ENCODE results near the gene ARMH1.
A peak's percentile ranks its signal among the peaks of the same experiment; 100 is the strongest.
"Not testable (repeated sequence)": the region's sequence is repeated elsewhere in the genome, so short reads cannot be mapped to it uniquely, and the experiment has no call there.

ARMH1 gene

GRCh38 chr1:44720281-44720680, 45.8 kb downstream of the ARMH1 start:
- no peaks in the 10 kb centered on the region for H3K36me3 ChIP-seq (replicated peaks)
- no peaks in the 10 kb centered on the region for H3K9me3 ChIP-seq
- H3K4me1 ChIP-seq: peaks cover 6% of the 10 kb centered on the region
- no peaks in the 10 kb centered on the region for H3K27me3 ChIP-seq (ENCODE audit: low read depth)
- H3K4me3 ChIP-seq: no peak overlapping the region
- peak in 1 of 2 experiments; percentile 23 for DNase-seq (ENCODE audit: low spot score in 2 of 2)
- in situ Hi-C loops (cut with MboI; ENCODE audit: low sequenced_read_pairs): loop anchor here (25.0 kb wide), 1 partner anchor 592 kb away; no protein-coding TSS in a partner anchor

DNA sequence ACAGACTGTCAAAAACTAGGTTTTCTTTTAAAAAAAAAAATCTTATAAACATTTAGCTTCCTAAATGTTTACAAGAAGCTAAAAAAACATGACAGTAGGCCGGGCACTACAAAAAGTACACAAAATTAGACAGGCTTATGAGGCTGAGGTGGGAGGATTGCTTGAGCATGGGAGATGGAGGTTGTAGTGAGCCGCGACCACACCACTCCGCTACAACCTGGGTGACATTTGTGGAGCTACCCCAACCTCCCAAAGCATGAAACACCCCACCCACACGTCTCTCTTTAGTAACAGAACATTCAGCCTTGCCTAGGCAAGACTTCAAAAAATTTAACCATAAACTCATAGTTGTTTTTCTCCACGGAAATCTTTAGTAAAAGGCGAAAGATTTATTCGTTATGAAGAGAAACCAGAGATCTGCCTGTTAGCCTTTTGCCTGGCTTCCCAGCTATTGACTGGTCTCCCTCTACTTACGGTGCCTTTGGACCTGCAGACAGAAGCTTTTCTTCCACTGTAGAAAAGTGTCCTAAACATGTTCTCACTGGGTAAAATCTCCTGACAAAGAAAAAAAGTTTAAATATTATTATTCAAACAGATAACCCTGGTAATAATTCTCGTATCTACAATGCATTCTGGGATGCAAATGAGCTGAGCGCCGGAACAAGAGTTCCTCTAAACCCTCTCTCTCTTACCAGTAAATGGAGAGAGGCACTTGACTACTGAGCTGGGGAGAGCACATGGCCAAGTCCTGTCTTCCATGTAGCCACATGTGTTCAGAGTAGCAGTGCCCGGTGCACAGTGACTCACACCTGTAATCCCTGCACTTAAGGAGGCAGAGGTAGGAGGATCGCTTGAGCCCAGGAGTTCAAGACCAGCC, 47.2 kb downstream of the ARMH1 start:
- Histone ChIP-seq H3K27me3 (ENCODE audit: low read depth) (no peaks in the 10 kb centered on the region), H3K36me3 (replicated peaks) (no peaks in the 10 kb centered on the region), H3K4me1 (peaks cover 6% of the 10 kb centered on the region), H3K4me3 (no peak overlapping the region), H3K9me3 (no peaks in the 10 kb centered on the region)
- DNase-seq (ENCODE audit: low spot score in 2 of 2): peak; percentile 94 to 99
- in situ Hi-C loops (cut with MboI; ENCODE audit: low sequenced_read_pairs): loop anchor here (25.0 kb wide), 1 partner anchor 591 kb away; no protein-coding TSS in a partner anchor

GRCh38 chr1:44723064-44723463, 48.5 kb downstream of the ARMH1 start:
- H3K27me3 ChIP-seq (ENCODE audit: low read depth): no peaks in the 10 kb centered on the region
- H3K4me3 ChIP-seq: no peak overlapping the region
- no peaks in the 10 kb centered on the region for H3K36me3 ChIP-seq (replicated peaks)
- no peak for DNase-seq (ENCODE audit: low spot score in 2 of 2)
- H3K4me1 ChIP-seq: peaks cover 6% of the 10 kb centered on the region
- H3K9me3 ChIP-seq: no peaks in the 10 kb centered on the region
- in situ Hi-C loops (cut with MboI; ENCODE audit: low sequenced_read_pairs): loop anchor here (25.0 kb wide), 1 partner anchor 589 kb away; no protein-coding TSS in a partner anchor

- peaks cover 6% of the 10 kb centered on the region for H3K4me1 ChIP-seq
These were observed 49.2 kb downstream of the ARMH1 start for GRCh38 chr1:44723496-44724295.

DNA sequence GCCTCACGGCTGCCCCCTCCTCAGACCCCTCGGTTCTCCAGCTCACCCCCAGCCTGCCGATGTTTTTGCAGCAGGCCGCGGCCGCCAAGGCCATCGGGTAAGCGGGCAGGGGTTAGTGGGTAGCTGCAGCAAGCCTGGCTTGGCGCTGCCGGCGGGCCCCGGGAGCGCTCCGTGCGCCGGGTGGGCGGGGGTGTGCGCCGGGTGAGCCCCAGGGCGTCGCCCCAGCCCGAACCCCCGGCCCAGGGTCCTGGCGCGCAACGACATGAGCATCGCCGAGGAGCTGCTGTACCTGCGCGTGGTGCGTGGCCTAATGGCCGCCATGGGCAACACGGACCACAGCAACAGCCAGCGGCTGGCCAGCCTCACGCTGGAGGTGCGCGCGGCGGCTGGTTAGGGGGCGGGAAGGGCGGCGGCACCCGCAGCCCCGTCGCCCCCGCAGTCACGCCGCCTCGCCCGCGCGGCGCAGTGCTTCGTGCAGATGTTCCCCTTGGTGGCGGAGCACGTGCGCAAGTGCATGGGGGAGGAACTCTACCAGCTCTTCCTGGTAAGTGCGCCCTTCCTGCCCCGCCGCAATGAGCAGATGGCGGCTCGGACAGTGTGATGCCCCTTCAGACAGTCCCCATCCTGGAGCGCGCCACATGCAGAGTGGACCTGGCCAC, 49.9 kb downstream of the ARMH1 start:
- H3K4me3 ChIP-seq: no peak overlapping the region
- H3K27me3 ChIP-seq (ENCODE audit: low read depth): no peaks in the 10 kb centered on the region
- DNase-seq (ENCODE audit: low spot score in 2 of 2): no peak
- H3K4me1 ChIP-seq: peaks cover 6% of the 10 kb centered on the region
- H3K36me3 ChIP-seq (replicated peaks): no peaks in the 10 kb centered on the region
- in situ Hi-C loops (cut with MboI; ENCODE audit: low sequenced_read_pairs): loop anchor here (25.0 kb wide), 1 partner anchor 588 kb away; no protein-coding TSS in a partner anchor
- no peaks in the 10 kb centered on the region for H3K9me3 ChIP-seq

More at GRCh38 chr1:44723496-44724295, 49.2 kb downstream of the ARMH1 start:
- Histone ChIP-seq H3K27me3 (ENCODE audit: low read depth) (no peaks in the 10 kb centered on the region), H3K36me3 (replicated peaks) (no peaks in the 10 kb centered on the region), H3K4me3 (no peak overlapping the region), H3K9me3 (no peaks in the 10 kb centered on the region)
- DNase-seq (ENCODE audit: low spot score in 2 of 2): no peak
- in situ Hi-C loops (cut with MboI; ENCODE audit: low sequenced_read_pairs): loop anchor here (25.0 kb wide), 1 partner anchor 589 kb away; no protein-coding TSS in a partner anchor

GRCh38 chr1:44724955-44725698, 50.6 kb downstream of the ARMH1 start:
- in situ Hi-C loops (cut with MboI; ENCODE audit: low sequenced_read_pairs): loop anchor here (25.0 kb wide), 1 partner anchor 587 kb away; no protein-coding TSS in a partner anchor
- H3K36me3 ChIP-seq (replicated peaks): no peaks in the 10 kb centered on the region
- peaks cover 10% of the 10 kb centered on the region for H3K4me1 ChIP-seq
- DNase-seq (ENCODE audit: low spot score in 2 of 2): no peak
- no peak overlapping the region for H3K4me3 ChIP-seq
- H3K9me3 ChIP-seq: no peaks in the 10 kb centered on the region
- no peaks in the 10 kb centered on the region for H3K27me3 ChIP-seq (ENCODE audit: low read depth)

DNA sequence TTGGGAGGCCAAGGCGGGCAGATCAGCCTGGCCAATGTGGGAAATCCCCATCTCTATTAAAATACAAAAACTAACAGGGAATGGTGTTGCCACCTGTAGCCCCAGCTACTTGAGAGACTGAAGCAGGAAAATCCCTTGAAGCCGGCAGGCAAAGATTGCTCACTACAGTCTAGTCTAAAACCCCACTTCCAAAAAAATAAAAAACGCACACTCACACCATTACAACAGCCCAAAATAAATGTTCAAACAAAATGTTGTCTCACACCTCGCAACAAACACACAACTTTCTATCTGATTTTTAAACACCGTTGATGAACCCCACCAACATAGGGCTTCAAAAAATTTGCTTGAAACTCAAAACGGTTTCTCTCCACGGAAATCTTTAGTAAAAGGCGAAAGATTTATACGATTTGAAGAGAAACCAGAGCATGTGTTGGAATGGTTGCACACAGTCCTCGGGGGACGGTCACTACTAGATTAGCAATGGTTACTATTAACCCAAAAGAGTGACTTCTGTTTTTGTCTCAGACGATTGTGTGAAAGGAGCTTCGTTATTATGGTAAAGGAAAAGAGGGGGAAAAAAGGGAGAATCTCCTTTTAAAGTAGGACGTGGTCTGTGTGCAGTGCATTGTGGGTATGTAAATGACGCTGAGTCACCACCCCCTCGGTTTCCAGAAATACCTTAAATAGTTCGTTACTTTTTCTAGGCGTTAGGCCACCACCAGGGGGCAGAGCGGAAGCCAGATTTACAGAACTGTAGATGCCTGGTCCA, 56.4 kb downstream of the ARMH1 start, which contains the start of gene RNU5D-1:
Gene RNU5D-1, minus strand, starts transcription at position 430 of the 772 bp plus-strand sequence.
- Histone ChIP-seq H3K4me3 (peak within 1 kb of the TSS; percentile 7; the same call in 1 of the 2 replicates), H3K36me3 (replicated peaks) (no peaks in the 10 kb centered on the region), H3K4me1 (peaks cover 13% of the 10 kb centered on the region), H3K27me3 (ENCODE audit: low read depth) (no peaks in the 10 kb centered on the region), H3K9me3 (no peaks in the 10 kb centered on the region)
- in situ Hi-C loops (cut with MboI; ENCODE audit: low sequenced_read_pairs): loop anchor here (10.0 kb wide), 1 partner anchor 84 kb away; no protein-coding TSS in a partner anchor
- DNase-seq (ENCODE audit: low spot score in 2 of 2): peak; percentile 95 to 97

DNA sequence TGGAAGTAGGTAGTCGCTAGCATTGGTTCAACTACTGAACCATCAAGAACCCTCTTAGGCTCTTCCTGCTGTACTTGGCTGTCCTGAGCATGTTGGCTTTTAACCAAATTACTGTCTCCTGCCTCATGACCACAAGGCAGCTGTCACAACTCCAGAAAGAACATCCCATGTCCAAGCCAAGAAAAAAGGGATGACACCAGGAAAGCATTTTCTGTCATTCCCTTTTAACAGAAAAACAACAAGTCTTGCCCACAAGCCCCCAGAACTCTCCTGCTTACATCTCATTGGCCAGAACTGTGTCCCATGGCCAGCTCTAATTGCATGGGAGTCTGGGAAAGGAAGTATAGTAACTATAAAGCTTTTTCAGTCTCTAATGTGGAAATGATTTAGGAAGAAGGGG, 58.9 kb downstream of the ARMH1 start:
- Histone ChIP-seq H3K4me1 (peaks cover 13% of the 10 kb centered on the region), H3K36me3 (replicated peaks) (no peaks in the 10 kb centered on the region), H3K27me3 (ENCODE audit: low read depth) (no peaks in the 10 kb centered on the region), H3K4me3 (no peak overlapping the region), H3K9me3 (no peaks in the 10 kb centered on the region)
- DNase-seq (ENCODE audit: low spot score in 2 of 2): no peak
- in situ Hi-C loops (cut with MboI; ENCODE audit: low sequenced_read_pairs): loop anchor here (10.0 kb wide), 1 partner anchor 81 kb away; no protein-coding TSS in a partner anchor

DNA sequence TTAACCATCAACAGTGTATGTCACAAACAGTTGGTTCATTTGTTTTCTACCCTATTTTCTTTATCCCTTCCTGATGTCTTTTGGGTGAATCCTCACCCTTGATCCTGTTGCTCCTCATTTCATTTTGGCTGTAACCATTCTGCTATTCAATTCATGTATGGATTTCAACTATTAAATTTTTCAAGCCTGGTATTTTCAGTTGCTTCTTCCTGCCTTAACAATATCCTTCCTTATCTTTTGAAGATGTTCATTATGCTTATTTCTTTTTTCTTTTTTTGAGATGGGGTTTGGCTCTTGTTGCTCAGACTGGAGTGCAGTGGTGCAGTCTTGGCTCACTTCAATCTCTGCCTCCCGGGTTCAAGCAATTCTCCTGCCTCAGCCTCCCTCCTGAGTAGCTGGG, 59.3 kb downstream of the ARMH1 start:
- in situ Hi-C loops (cut with MboI; ENCODE audit: low sequenced_read_pairs): loop anchor here (10.0 kb wide), 1 partner anchor 81 kb away; no protein-coding TSS in a partner anchor
- peaks cover 13% of the 10 kb centered on the region for H3K4me1 ChIP-seq
- H3K36me3 ChIP-seq (replicated peaks): no peaks in the 10 kb centered on the region
- no peak for DNase-seq (ENCODE audit: low spot score in 2 of 2)
- no peak overlapping the region for H3K4me3 ChIP-seq
- no peaks in the 10 kb centered on the region for H3K9me3 ChIP-seq
- no peaks in the 10 kb centered on the region for H3K27me3 ChIP-seq (ENCODE audit: low read depth)

DNA sequence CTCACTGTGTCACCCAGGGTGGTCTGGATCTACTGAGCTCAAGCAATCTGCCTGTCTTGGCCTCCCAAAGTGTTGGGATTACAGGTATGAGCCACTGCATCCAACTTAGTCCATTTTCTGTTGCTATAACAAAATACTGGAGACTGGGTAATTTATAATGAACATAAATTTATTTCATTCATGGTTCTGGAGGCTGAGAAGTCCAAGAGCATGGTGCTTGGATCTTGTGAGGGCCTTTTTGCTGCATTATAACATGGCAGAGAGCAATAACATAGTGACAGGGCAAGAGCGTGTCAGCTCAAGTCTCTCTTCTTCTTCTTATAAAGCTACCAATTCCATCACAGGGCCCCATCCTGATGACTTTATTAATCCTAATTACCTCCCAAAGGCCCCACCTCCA, 61.5 kb downstream of the ARMH1 start:
- Histone ChIP-seq H3K4me1 (peaks cover 13% of the 10 kb centered on the region), H3K9me3 (no peaks in the 10 kb centered on the region), H3K36me3 (replicated peaks) (peaks cover 6% of the 10 kb centered on the region; the same call in 1 of the 2 replicates), H3K27me3 (ENCODE audit: low read depth) (no peaks in the 10 kb centered on the region), H3K4me3 (no peak overlapping the region)
- no peak for DNase-seq (ENCODE audit: low spot score in 2 of 2)
- in situ Hi-C loops (cut with MboI; ENCODE audit: low sequenced_read_pairs): loop anchor here (10.0 kb wide), 1 partner anchor 79 kb away; no protein-coding TSS in a partner anchor

DNA sequence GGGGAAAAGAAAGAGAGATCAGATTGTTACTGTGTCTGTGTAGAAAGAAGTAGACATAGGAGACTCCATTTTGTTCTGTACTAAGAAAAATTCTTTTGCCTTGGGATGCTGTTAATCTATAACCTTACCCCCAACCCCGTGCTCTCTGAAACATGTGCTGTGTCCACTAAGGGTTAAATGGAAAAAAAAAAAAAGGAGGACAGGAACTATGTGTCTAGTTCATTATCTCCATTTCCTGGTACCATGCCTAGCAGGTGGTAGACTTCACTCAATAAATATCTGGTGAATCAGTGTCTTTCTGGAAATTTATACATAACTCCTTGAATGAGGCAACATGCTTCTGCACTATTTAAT, 64.4 kb downstream of the ARMH1 start:
- H3K4me3 ChIP-seq: peak overlapping the region; percentile 80
- not testable (repeated sequence) for DNase-seq (ENCODE audit: low spot score in 2 of 2); H3K27me3 ChIP-seq (ENCODE audit: low read depth); H3K9me3 ChIP-seq
- peaks cover 16% of the 10 kb centered on the region; the same call in 1 of the 2 replicates for H3K4me1 ChIP-seq
- H3K36me3 ChIP-seq (replicated peaks): peaks cover 32% of the 10 kb centered on the region
- in situ Hi-C loops (cut with MboI; ENCODE audit: low sequenced_read_pairs): loop anchor here (10.0 kb wide), 1 partner anchor 76 kb away; no protein-coding TSS in a partner anchor
